Neuron (in vitro differentiated cells): Measurements from ENCODE around the gene C10orf90.

ENCODE experiments used
- H2AFZ ChIP-seq: one replicate; pipeline ENCODE4 v1.6.1; 2013; ENCODE audit warnings: low read depth, mild to moderate bottlenecking, inconsistent platforms, low read length, moderate library complexity
- H3K27me3 ChIP-seq: one replicate; pipeline ENCODE4 v1.6.1; 2013; ENCODE audit warnings: low read length; ENCODE audit not compliant: insufficient read depth
- H3K36me3 ChIP-seq: one replicate; pipeline ENCODE4 v1.6.1; 2013; ENCODE audit warnings: low read length; ENCODE audit not compliant: insufficient read depth
- H3K4me1 ChIP-seq: one replicate; pipeline ENCODE4 v1.6.1; 2013; ENCODE audit warnings: low read length; ENCODE audit not compliant: insufficient read depth
- H3K4me3 ChIP-seq: 2 replicates; pipeline ENCODE4 v1.5.1; 2013; ENCODE audit warnings: mild to moderate bottlenecking, low read length, moderate library complexity
- H3K9me3 ChIP-seq: one replicate; pipeline ENCODE4 v1.6.1; 2013; ENCODE audit warnings: low read length

The C10orf90 gene

GRCh38 chr10:126459032-126459831 lies 211.3 kb downstream of the C10orf90 start:
- Histone ChIP-seq H2AFZ (no peak overlapping the region), H3K9me3 (no peaks in the 10 kb centered on the region), H3K36me3 (no peaks in the 10 kb centered on the region), H3K27me3 (peaks cover 1% of the 10 kb centered on the region), H3K4me1 (no peaks in the 10 kb centered on the region), H3K4me3 (no peak overlapping the region)

- H3K36me3 ChIP-seq, result no peaks in the 10 kb centered on the region
- H3K9me3 ChIP-seq, result no peaks in the 10 kb centered on the region
- H3K27me3 ChIP-seq, result no peaks in the 10 kb centered on the region
- H2AFZ ChIP-seq, result no peak overlapping the region
- no peaks in the 10 kb centered on the region for H3K4me1 ChIP-seq
- H3K4me3 ChIP-seq, result no peak overlapping the region
These were observed 212.0 kb downstream of the C10orf90 start for GRCh38 chr10:126458466-126458865.

- no peaks in the 10 kb centered on the region for H3K4me1 ChIP-seq
- H3K4me3 ChIP-seq, result no peak overlapping the region
- H3K9me3 ChIP-seq, result no peaks in the 10 kb centered on the region
- no peak overlapping the region for H2AFZ ChIP-seq
- H3K36me3 ChIP-seq, result no peaks in the 10 kb centered on the region
- no peaks in the 10 kb centered on the region for H3K27me3 ChIP-seq
These were observed 213.9 kb downstream of the C10orf90 start for GRCh38 chr10:126456632-126457031.

GRCh38 chr10:126455766-126456405 lies 214.6 kb downstream of the C10orf90 start:
- H3K36me3 ChIP-seq, result no peaks in the 10 kb centered on the region
- H3K27me3 ChIP-seq, result no peaks in the 10 kb centered on the region
- H3K4me1 ChIP-seq, result no peaks in the 10 kb centered on the region
- H3K9me3 ChIP-seq, result no peaks in the 10 kb centered on the region
- no peak overlapping the region for H2AFZ ChIP-seq
- H3K4me3 ChIP-seq, result no peak overlapping the region

GRCh38 chr10:126455036-126455765 lies 215.3 kb downstream of the C10orf90 start:
- no peaks in the 10 kb centered on the region for H3K9me3 ChIP-seq
- no peak overlapping the region for H2AFZ ChIP-seq
- H3K27me3 ChIP-seq, result no peaks in the 10 kb centered on the region
- no peaks in the 10 kb centered on the region for H3K4me1 ChIP-seq
- no peak overlapping the region for H3K4me3 ChIP-seq
- H3K36me3 ChIP-seq, result no peaks in the 10 kb centered on the region

- no peaks in the 10 kb centered on the region for H3K9me3 ChIP-seq
- no peaks in the 10 kb centered on the region for H3K4me1 ChIP-seq
- no peak overlapping the region for H2AFZ ChIP-seq
- no peaks in the 10 kb centered on the region for H3K27me3 ChIP-seq
- no peak overlapping the region for H3K4me3 ChIP-seq
- no peaks in the 10 kb centered on the region for H3K36me3 ChIP-seq
These were observed 216.3 kb downstream of the C10orf90 start for GRCh38 chr10:126454045-126454751.

GRCh38 chr10:126452245-126452644 lies 218.2 kb downstream of the C10orf90 start:
- Histone ChIP-seq H3K9me3 (no peaks in the 10 kb centered on the region), H3K27me3 (no peaks in the 10 kb centered on the region), H3K4me3 (no peak overlapping the region), H3K4me1 (no peaks in the 10 kb centered on the region), H3K36me3 (no peaks in the 10 kb centered on the region), H2AFZ (no peak overlapping the region)

GRCh38 chr10:126448091-126448490 lies 222.4 kb downstream of the C10orf90 start:
- Histone ChIP-seq H3K4me3 (no peak overlapping the region), H3K27me3 (no peaks in the 10 kb centered on the region), H3K9me3 (no peaks in the 10 kb centered on the region), H2AFZ (no peak overlapping the region), H3K36me3 (no peaks in the 10 kb centered on the region), H3K4me1 (no peaks in the 10 kb centered on the region)

GRCh38 chr10:126439942-126440341 lies 230.6 kb downstream of the C10orf90 start:
- Histone ChIP-seq H3K9me3 (no peaks in the 10 kb centered on the region), H3K27me3 (no peaks in the 10 kb centered on the region), H3K4me3 (no peak overlapping the region), H3K36me3 (no peaks in the 10 kb centered on the region), H2AFZ (no peak overlapping the region), H3K4me1 (no peaks in the 10 kb centered on the region)

- Histone ChIP-seq H2AFZ (no peak overlapping the region), H3K4me1 (no peaks in the 10 kb centered on the region), H3K36me3 (no peaks in the 10 kb centered on the region), H3K27me3 (no peaks in the 10 kb centered on the region), H3K4me3 (no peak overlapping the region), H3K9me3 (no peaks in the 10 kb centered on the region)
These were observed 232.1 kb downstream of the C10orf90 start for GRCh38 chr10:126438407-126438783.

GRCh38 chr10:126437635-126438406 lies 232.7 kb downstream of the C10orf90 start:
- Histone ChIP-seq H3K27me3 (no peaks in the 10 kb centered on the region), H3K4me1 (no peaks in the 10 kb centered on the region), H3K36me3 (no peaks in the 10 kb centered on the region), H2AFZ (no peak overlapping the region), H3K9me3 (no peaks in the 10 kb centered on the region), H3K4me3 (no peak overlapping the region)

- Histone ChIP-seq H3K27me3 (no peaks in the 10 kb centered on the region), H3K4me3 (no peak overlapping the region), H2AFZ (no peak overlapping the region), H3K36me3 (no peaks in the 10 kb centered on the region), H3K9me3 (no peaks in the 10 kb centered on the region), H3K4me1 (no peaks in the 10 kb centered on the region)
These were observed 236.3 kb downstream of the C10orf90 start for GRCh38 chr10:126434235-126434634.
